GM12865 (cell line): ENCODE results near the gene MAEL.

ENCODE experiments used
- DNase-seq: peaks from one replicate; pipeline ENCODE4 v3.0.0; 2010; ENCODE audit warnings: low read depth
- H3K4me3 ChIP-seq: 2 replicates; pipeline ENCODE4 v1.5.1; 2011; ENCODE audit warnings: mild to moderate bottlenecking, low read depth, low read length, control low read depth
- CTCF ChIP-seq: IDR thresholded peaks from 2 replicates; pipeline ENCODE4 v1.5.1; 2011; ENCODE audit warnings: low read length, control low read depth, low read depth, inconsistent platforms; ENCODE audit not compliant: insufficient read depth; ENCODE audit errors: missing control alignments

MAEL gene

GRCh38 chr1:167054531-167054930 lies 65.5 kb downstream of the MAEL start:
- no peak for TF ChIP-seq CTCF
- no peak for DNase-seq
- H3K4me3 ChIP-seq = no peak overlapping the region

GRCh38 chr1:167054946-167055630 lies 66.0 kb downstream of the MAEL start:
- no peak for TF ChIP-seq CTCF
- no peak for DNase-seq
- no peak overlapping the region for H3K4me3 ChIP-seq

- no peak for TF ChIP-seq CTCF
Measured at GRCh38 chr1:167056529-167057231, 67.6 kb downstream of the MAEL start.

GRCh38 chr1:167057241-167057688 lies 68.2 kb downstream of the MAEL start:
- no peak overlapping the region for H3K4me3 ChIP-seq
- peak; percentile 75 for DNase-seq
- peak; percentile 51 for TF ChIP-seq CTCF

More at GRCh38 chr1:167056529-167057231, 67.6 kb downstream of the MAEL start:
- H3K4me3 ChIP-seq = no peak overlapping the region
- no peak for DNase-seq

- peak; percentile 69 for DNase-seq
- H3K4me3 ChIP-seq = no peak overlapping the region
- TF ChIP-seq CTCF = peak; percentile 96
Measured at GRCh38 chr1:167059045-167059808, 70.1 kb downstream of the MAEL start.

- no peak overlapping the region for H3K4me3 ChIP-seq
- no peak for TF ChIP-seq CTCF
- no peak for DNase-seq
Measured at GRCh38 chr1:167059809-167060107, 70.7 kb downstream of the MAEL start.
